Choroid plexus epithelial cell (primary cell): Measurements from ENCODE around the gene FUNDC2.

ENCODE experiments used
- DNase-seq: peaks from one replicate; pipeline ENCODE4 v3.0.0-alpha.2; 2010; ENCODE audit warnings: low read depth
- H3K4me3 ChIP-seq: 2 replicates; pipeline ENCODE4 v1.5.1; 2011; ENCODE audit warnings: low read depth, mild to moderate bottlenecking, control low read depth, low read length, moderate library complexity
- TF ChIP-seq, protein P1 (sequence below): conservative IDR thresholded peaks from 2 replicates; pipeline ENCODE4 v1.5.1; 2011; ENCODE audit warnings: low read depth, mild to moderate bottlenecking, control low read depth, inconsistent platforms, low read length, moderate library complexity

The FUNDC2 gene

DNA sequence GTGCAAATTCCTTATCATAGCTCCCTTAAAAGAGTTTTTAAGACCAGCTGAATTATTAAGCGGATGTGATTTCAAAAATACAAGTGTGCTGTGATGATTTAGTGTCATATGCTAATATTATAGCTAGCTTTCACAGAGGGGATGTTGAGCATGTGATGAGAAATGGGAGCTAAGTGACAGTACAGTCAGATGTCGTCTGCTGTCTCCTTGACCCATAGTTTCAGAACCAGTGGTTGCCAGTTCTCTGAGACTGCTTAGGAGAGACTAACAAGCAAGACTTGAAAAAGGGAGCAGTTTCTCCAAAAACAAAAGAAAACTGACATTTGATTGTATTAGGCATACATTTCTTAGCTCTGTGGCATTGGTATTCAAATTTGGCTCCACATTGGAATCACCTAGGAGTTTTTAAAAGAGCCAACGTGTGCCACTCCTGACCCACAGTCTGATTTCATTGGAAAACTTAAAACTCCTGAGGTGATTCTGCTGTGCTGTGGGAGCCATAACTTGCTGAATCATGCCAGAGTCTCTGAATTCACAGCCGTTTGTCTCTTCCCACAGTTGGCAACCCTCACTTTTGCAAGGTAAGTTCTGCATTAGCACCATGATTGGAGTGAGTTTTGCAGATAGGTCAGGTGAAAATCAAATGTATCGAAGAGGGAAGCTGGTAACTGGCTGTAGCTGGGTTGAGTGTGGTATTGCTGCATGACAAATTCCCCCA is 20.3 kb downstream of the FUNDC2 start:
- TF ChIP-seq, protein P1, sequence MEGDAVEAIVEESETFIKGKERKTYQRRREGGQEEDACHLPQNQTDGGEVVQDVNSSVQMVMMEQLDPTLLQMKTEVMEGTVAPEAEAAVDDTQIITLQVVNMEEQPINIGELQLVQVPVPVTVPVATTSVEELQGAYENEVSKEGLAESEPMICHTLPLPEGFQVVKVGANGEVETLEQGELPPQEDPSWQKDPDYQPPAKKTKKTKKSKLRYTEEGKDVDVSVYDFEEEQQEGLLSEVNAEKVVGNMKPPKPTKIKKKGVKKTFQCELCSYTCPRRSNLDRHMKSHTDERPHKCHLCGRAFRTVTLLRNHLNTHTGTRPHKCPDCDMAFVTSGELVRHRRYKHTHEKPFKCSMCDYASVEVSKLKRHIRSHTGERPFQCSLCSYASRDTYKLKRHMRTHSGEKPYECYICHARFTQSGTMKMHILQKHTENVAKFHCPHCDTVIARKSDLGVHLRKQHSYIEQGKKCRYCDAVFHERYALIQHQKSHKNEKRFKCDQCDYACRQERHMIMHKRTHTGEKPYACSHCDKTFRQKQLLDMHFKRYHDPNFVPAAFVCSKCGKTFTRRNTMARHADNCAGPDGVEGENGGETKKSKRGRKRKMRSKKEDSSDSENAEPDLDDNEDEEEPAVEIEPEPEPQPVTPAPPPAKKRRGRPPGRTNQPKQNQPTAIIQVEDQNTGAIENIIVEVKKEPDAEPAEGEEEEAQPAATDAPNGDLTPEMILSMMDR: no peak
- no peak for DNase-seq
- H3K4me3 ChIP-seq: no peak overlapping the region

DNA sequence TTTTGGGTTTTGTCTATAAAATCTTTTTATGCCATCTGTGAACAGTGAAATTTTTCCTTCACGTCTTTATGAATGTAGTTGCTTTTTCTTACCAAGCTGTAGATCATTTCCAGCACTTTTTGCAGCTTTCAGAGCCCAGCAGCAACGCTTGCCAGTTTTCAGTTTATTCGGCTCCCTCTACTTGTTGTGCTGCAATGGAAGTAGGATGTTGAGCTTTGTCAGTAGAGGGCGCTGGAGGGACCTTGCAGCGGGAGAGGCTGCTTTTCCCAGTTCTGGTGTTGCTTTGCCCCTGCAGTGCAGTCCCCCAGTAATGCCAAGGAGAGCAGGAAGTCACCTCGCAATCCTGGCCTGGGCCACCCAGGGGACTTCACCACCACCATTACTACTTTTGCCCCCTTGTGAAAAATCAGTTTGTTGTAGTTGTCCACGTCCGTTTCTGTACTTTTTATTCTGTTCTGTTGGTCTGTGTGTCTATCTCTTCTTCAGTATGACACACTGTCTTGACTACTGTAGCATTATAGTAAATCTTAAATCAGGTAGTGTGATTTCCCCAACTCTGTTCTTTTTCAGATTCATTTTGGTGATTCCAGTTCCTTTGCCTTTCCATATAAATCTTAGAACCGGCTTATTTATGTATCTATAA is 22.5 kb downstream of the FUNDC2 start:
- no peak overlapping the region for H3K4me3 ChIP-seq
- DNase-seq: peak; percentile 80
- TF ChIP-seq, protein P1: peak; percentile 82

DNA sequence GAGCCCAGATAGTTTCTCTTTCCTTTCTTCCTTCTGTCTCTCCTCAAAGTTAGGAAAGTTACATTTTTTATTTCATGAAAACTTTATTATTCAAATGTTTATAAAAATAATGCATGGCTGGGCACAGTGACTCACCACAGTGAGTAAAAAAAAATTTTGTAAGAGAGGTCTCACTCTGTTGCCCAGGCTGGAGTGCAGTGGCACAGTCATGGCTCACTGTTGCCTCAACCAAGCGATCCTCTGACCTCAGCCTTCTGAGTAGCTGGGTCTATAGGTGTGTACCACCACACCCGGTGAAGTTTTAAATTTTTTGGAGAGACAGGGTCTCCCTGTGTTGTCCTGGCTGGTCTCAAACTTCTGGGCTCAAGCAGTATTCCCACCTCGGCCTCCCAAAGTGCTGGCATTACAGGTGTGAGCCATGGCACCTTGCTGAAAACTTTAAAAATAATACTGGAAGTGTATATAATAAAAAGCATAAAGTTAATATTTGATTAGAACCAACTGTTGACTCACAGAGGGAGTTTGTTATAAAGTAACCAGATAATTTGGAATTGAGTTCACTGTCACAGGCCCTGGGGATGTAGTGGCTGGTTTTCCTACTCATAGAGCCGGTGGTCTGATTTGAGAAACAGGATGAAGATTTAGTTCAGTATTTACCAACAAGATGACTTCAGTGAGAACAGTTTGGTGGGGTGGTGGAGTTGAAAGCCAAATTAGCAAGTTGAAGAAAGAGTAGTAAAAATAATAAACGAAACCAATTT is 26.3 kb downstream of the FUNDC2 start:
- no peak for DNase-seq
- TF ChIP-seq, protein P1: no peak
- H3K4me3 ChIP-seq: no peak overlapping the region

- TF ChIP-seq, protein P1: no peak
- no peak for DNase-seq
- no peak overlapping the region for H3K4me3 ChIP-seq
These were observed 27.0 kb downstream of the FUNDC2 start for GRCh38 chrX:155053656-155054055.

DNA sequence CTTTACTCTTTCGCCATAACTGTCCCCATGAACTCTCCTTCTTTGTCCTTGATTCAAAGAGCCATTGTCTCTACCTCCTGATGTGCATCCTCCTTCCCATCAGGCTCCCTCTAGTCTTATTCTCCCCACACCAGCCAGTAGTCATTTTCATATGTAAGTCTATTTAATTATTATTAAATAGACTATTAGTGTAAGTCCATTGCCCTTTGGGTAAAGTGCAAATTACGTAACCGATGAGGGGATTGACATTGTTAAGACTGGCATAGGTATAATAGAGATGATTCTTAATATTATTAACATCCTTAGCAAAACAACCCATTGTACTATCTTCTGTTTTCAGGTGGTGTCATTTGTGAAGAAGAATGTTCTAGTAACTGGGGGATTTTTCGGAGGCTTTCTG is 27.6 kb downstream of the FUNDC2 start:
- TF ChIP-seq, protein P1: no peak
- DNase-seq: no peak
- no peak overlapping the region for H3K4me3 ChIP-seq

GRCh38 chrX:155055494-155055893 is 28.9 kb downstream of the FUNDC2 start:
- TF ChIP-seq, protein P1: no peak
- no peak overlapping the region for H3K4me3 ChIP-seq
- DNase-seq: no peak
